C4-2B (cell line): ENCODE measurements around the gene KCNJ15.

Source experiments
- CTCF ChIP-seq: fragments of 450-650 bp; conservative IDR thresholded peaks from 2 replicates; pipeline ENCODE4 v1.5.1; 2017; ENCODE audit warnings: mild to moderate bottlenecking
- ZFX ChIP-seq: fragments of 450-650 bp; IDR thresholded peaks from 2 replicates; pipeline ENCODE4 v1.6.1; 2017

- TF ChIP-seq CTCF (no peak), ZFX (no peak)
Measured at GRCh38 chr21:38247738-38248510, 8.9 kb upstream of the KCNJ15 start.
